ENCODE measurements around the gene MTG2. TPM values are rescaled to one million over a fixed set of nuclear protein-coding genes. Genes with fewer than 3 reads are reported as not detected.

MTG2 gene
- total RNA-seq, 1 experiment from 2014 or later, result 33.9 TPM

GRCh38 chr20:62229667-62230066 is 46.8 kb downstream of the MTG2 start:
- intact Hi-C loops (cut with micrococcal nuclease), result no loop called here
- TF ChIP-seq EZH2 (IDR thresholded peaks at IDR 0.05; ENCODE audit: low read length, unreplicated experiment) (no peak), CTCF (conservative IDR thresholded peaks at IDR 0.05; ENCODE audit: low read depth, low read length) (no peak), EZH2phosphoT487 (IDR thresholded peaks at IDR 0.05; ENCODE audit: borderline replicate concordance, low read length) (no peak)
- no peaks in the 10 kb centered on the region for H3K9me2 ChIP-seq (replicated peaks; ENCODE audit: low read length)

GRCh38 chr20:62230276-62230675 is 47.4 kb downstream of the MTG2 start:
- BruUV-seq (replicated peaks), result no TSS peak

More at GRCh38 chr20:62229667-62230066, 46.8 kb downstream of the MTG2 start:
- Histone ChIP-seq H3K9me3 (ENCODE audit: low read length) (no peaks in the 10 kb centered on the region), H3K79me2 (ENCODE audit: low read length) (no peaks in the 10 kb centered on the region), H3K27me3 (ENCODE audit: low read length) (peaks cover 4% of the 10 kb centered on the region; the same call in 1 of the 2 replicates), H3K27ac (ENCODE audit: low read length) (no peak overlapping the region), H4K20me1 (ENCODE audit: low read length) (no peaks in the 10 kb centered on the region), H3K4me2 (ENCODE audit: low read length) (no peak overlapping the region), H3K36me3 (ENCODE audit: low read depth, low read length) (no peaks in the 10 kb centered on the region), H2AFZ (ENCODE audit: low read length) (no peak overlapping the region), H3K4me3 (ENCODE audit: low read length) (no peak overlapping the region), H3K4me1 (ENCODE audit: insufficient read depth, low read length) (peaks cover 6% of the 10 kb centered on the region; the same call in 1 of the 2 replicates), H3F3A (ENCODE audit: low read length, unreplicated experiment) (no peaks in the 10 kb centered on the region), H3K9ac (ENCODE audit: low read length) (no peak overlapping the region)
- DNase-seq (no peak), ATAC-seq (no peak)
- CTCF ChIA-PET, result no interaction called here
- BruUV-seq (replicated peaks), result no TSS peak
- POLR2A ChIA-PET (ENCODE audit: unreplicated experiment), result no interaction called here

More at GRCh38 chr20:62230276-62230675, 47.4 kb downstream of the MTG2 start:
- ChIA-PET CTCF (no interaction called here), POLR2A (ENCODE audit: unreplicated experiment) (no interaction called here)
- H3K9me3 ChIP-seq (ENCODE audit: low read length), result no peaks in the 10 kb centered on the region
- H3F3A ChIP-seq (ENCODE audit: low read length, unreplicated experiment), result no peaks in the 10 kb centered on the region
- H3K9ac ChIP-seq (ENCODE audit: low read length), result no peak overlapping the region
- ATAC-seq, result no peak
- no peak overlapping the region for H3K4me3 ChIP-seq (ENCODE audit: low read length)
- no peaks in the 10 kb centered on the region for H3K27me3 ChIP-seq (ENCODE audit: low read length)
- H3K36me3 ChIP-seq (ENCODE audit: low read depth, low read length), result no peaks in the 10 kb centered on the region
- TF ChIP-seq CTCF (conservative IDR thresholded peaks at IDR 0.05; ENCODE audit: low read depth, low read length), result no peak
- no peak for TF ChIP-seq EZH2phosphoT487 (IDR thresholded peaks at IDR 0.05; ENCODE audit: borderline replicate concordance, low read length)
- TF ChIP-seq EZH2 (IDR thresholded peaks at IDR 0.05; ENCODE audit: low read length, unreplicated experiment), result no peak
- intact Hi-C loops (cut with micrococcal nuclease), result no loop called here
- no peaks in the 10 kb centered on the region for H4K20me1 ChIP-seq (ENCODE audit: low read length)
- H3K27ac ChIP-seq (ENCODE audit: low read length), result no peak overlapping the region
- no peaks in the 10 kb centered on the region for H3K79me2 ChIP-seq (ENCODE audit: low read length)
- H2AFZ ChIP-seq (ENCODE audit: low read length), result no peak overlapping the region
- H3K9me2 ChIP-seq (replicated peaks; ENCODE audit: low read length), result no peaks in the 10 kb centered on the region
- DNase-seq, result no peak
- H3K4me1 ChIP-seq (ENCODE audit: insufficient read depth, low read length), result peaks cover 6% of the 10 kb centered on the region; the same call in 1 of the 2 replicates
- H3K4me2 ChIP-seq (ENCODE audit: low read length), result no peak overlapping the region

All from PC-3 (cell line).